Pancreas (tissue), 10 donors: Measurements from ENCODE around the gene CCDC50. TPM values are rescaled to one million over a fixed set of nuclear protein-coding genes. Genes with fewer than 3 reads are reported as not detected.

Experiments
- ATAC-seq, 4 donors: fragments of 200-7000 bp; cut with Tn5 transposase; one replicate each; pipeline versions ENCODE4 v1.8.0 to v1.9.1; 2020; ENCODE audit warnings: mild to moderate bottlenecking in 4 of 4, moderate library complexity in 4 of 4
- DNase-seq, 6 donors: peaks; one replicate each; pipeline ENCODE4 v3.0.0-alpha.2; 2020
- FAIRE-seq: peaks from 2 replicates; lab custom pipeline; 2012; peaks lifted over from hg19 to GRCh38; lab: Jason Lieb, UNC
- H3K27ac ChIP-seq, 4 donors: fragments of 200-600 bp; sonication (generic); 1 replicate in 3 of 4; 2 replicates in 1 of 4; pipeline versions ENCODE4 v1.5.0 to v1.8.0; 2020
- H3K27me3 ChIP-seq, 4 donors: fragments of 200-600 bp; one replicate each; pipeline ENCODE4 v1.8.0; 2021
- H3K36me3 ChIP-seq, 3 donors: fragments of 200-600 bp; sonication (generic) in 1 of 3; one replicate each; pipeline versions ENCODE4 v1.5.0 to v1.8.0; 2020 to 2021
- H3K4me1 ChIP-seq, 3 donors: fragments of 200-600 bp; one replicate each; pipeline ENCODE4 v1.8.0; 2021
- H3K4me3 ChIP-seq, 4 donors: fragments of 200-600 bp; sonication (generic) in 2 of 4; one replicate each; pipeline versions ENCODE4 v1.5.0 to v1.8.0; 2020 to 2021
- H3K9me3 ChIP-seq, 4 donors: fragments of 200-600 bp; one replicate each; pipeline ENCODE4 v1.8.0; 2021
- WGBS, 2 donors: extraction: QIAGEN DNeasy Blood & Tissue Kit; methylation state at CpG; one replicate each; pipeline ENCODE4 v1.1.7; 2013; 5-methylcytosine and 5-hydroxymethylcytosine counted together
- intact Hi-C, 3 donors: fragments of 100-400 bp; cut with DNase I; formaldehyde crosslinking; loops; one replicate each; pipeline versions ENCODE4 v1.11.1 to v1.14.2; 2022
- polyA plus RNA-seq, 2 donors: library from polyadenylated mRNA; stranded (reverse); fragments of 200-250 nt; gene quantifications; one replicate each; pipeline ENCODE4 v1.2.3, GENCODE V29; 2013
- total RNA-seq, 6 donors: library from RNA; stranded (reverse); fragmentation: NEBNext Ultra II Directional in 4 of 6; extraction: Animal tissue kit (Norgen Biotek cat#: 25700) in 4 of 6; gene quantifications; one replicate each; pipeline versions ENCODE4 v1.2.1 to v1.2.4, GENCODE V29; 2021 to 2023
- TF ChIP-seq, protein P1 (sequence below), 4 donors: fragments of 200-600 bp; sonication (generic) in 3 of 4; IDR thresholded peaks; one replicate each; pipeline versions ENCODE4 v1.5.0 to v1.8.0; 2021; ENCODE audit warnings: antibody characterized with exemption in 4 of 4
- donor health status: healthy with polysubstance abuse.
- donor health status: DM: no; HTN: no; CAD: no; lungs with moderate emphysema.
- donor health status: DM: no; HTN: no; CAD: no.
- donor health status: control.
- donor health status: control.
- donor health status: Bipolar disorder and iron deficiency.
- donor health status: DM: yes; HTN: yes; CAD: no.
- donor health status: DM: no; HTN: no; CAD: no.
- donor health status: DM: no; HTN: no; CAD: no.
- donor health status: DM: yes; HTN: yes; CAD: no.

CCDC50 gene
- total and polyA plus RNA-seq, 8 donors = 24.5 to 44.4 (median 30.4) TPM

DNA sequence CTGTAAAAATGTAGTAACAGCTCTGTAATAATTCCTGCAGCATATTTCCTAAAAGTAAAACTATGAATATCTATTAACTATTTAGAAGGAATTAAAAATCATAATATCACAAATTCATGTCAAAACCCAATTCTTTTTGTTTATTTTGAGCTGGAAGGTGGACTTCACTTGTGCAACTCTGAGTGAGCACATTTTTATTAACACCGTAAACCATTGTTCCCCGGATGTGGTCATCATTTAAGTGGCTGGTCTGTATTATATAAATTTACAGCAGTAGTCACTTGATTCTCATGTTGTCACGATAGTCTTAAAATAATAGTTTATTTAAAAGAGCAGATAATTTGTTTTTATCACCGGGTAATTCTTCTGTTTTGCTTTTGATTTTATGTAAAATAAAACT is 44.1 kb downstream of the CCDC50 start:
- ATAC-seq (no peak), DNase-seq (no peak), FAIRE-seq (no peak)
- no peak overlapping the region for H3K4me3 ChIP-seq
- intact Hi-C loops = no loop called here
- WGBS, 2 donors = 83 to 95% methylated on average over 4 of the region's 4 CpGs
- no peaks in the 10 kb centered on the region for H3K9me3 ChIP-seq
- H3K27ac ChIP-seq = no peak overlapping the region
- TF ChIP-seq, protein P1, sequence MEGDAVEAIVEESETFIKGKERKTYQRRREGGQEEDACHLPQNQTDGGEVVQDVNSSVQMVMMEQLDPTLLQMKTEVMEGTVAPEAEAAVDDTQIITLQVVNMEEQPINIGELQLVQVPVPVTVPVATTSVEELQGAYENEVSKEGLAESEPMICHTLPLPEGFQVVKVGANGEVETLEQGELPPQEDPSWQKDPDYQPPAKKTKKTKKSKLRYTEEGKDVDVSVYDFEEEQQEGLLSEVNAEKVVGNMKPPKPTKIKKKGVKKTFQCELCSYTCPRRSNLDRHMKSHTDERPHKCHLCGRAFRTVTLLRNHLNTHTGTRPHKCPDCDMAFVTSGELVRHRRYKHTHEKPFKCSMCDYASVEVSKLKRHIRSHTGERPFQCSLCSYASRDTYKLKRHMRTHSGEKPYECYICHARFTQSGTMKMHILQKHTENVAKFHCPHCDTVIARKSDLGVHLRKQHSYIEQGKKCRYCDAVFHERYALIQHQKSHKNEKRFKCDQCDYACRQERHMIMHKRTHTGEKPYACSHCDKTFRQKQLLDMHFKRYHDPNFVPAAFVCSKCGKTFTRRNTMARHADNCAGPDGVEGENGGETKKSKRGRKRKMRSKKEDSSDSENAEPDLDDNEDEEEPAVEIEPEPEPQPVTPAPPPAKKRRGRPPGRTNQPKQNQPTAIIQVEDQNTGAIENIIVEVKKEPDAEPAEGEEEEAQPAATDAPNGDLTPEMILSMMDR (IDR thresholded peaks at IDR 0.05) = no peak
- peaks cover 0 to 4% (median 0%) of the 10 kb centered on the region in 3 donors for H3K4me1 ChIP-seq
- H3K27me3 ChIP-seq = no peaks in the 10 kb centered on the region
- H3K36me3 ChIP-seq = peaks cover 0 to 8% (median 6%) of the 10 kb centered on the region in 3 donors

DNA sequence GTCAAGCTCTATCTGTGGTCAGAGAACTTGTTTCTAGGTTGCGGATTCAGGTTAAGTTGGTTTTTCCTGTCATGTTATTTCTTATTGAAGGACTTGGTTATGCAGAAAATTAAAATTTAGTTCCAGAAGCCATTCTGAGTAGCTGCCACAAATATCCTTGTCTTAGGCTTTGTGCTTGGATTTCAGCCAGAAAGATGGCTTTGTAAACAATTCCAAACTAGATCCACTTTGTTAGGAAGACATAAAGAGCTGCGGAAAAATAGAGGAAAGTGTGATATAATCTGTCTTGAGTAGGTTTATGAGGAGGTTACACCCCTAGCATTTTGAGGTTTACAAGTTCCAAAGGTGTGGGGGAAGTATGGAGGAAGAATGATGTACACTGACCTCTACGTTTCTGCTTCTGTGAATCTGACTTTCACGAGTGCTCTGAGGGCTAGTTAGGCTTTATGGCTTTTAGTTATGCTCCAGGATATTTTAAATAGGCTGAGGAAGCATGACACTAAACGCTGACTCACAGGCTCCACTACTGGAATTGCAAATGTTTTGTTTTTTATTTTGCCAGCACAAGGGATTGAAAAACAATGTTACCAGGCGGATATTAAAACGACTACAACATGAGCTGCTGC is 47.4 kb downstream of the CCDC50 start:
- TF ChIP-seq, protein P1 (IDR thresholded peaks at IDR 0.05) = no peak
- no peaks in the 10 kb centered on the region for H3K27me3 ChIP-seq
- H3K27ac ChIP-seq = no peak overlapping the region
- H3K4me3 ChIP-seq = no peak overlapping the region
- no peaks in the 10 kb centered on the region for H3K9me3 ChIP-seq
- H3K36me3 ChIP-seq = peaks cover 0 to 5% (median 5%) of the 10 kb centered on the region in 3 donors
- FAIRE-seq (no peak), DNase-seq (no peak), ATAC-seq (peak in 2 of 4 donors; percentile 42 to 53)
- 80 to 81% methylated on average over 7 of the region's 7 CpGs for WGBS, 2 donors
- intact Hi-C loops = no loop called here
- H3K4me1 ChIP-seq = peaks cover 0 to 4% (median 0%) of the 10 kb centered on the region in 3 donors

DNA sequence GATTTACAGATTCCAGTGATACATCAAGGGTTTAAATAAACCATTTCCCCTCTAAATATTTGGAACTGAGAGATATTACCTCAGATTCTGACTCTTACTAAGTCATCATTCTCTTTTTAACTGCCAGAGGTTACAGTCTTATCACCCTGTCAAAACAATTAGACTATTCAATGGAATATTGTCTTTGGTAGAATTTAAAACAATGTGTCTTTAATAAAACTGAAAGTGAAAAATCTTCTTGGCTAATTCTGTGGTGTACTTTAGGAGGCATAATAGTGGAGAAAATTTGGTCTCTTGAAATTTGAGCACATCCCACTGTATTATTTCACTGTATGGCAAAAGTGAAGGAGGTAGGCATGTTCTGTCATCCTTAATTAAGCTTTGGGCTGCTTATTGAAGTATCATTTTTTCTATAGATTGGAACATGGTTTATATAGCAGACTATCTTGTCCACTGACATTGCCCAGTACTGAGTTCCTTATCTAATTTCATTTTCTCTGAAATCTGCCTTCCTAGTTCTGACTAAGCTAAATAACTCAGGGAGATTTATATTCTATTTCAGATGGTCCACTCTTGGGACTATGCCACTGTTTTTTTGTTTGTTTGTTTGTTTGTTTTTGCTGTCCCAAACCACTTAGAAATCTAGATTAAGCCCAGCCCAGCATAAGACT is 49.1 kb downstream of the CCDC50 start:
- Histone ChIP-seq H3K27ac (no peak overlapping the region), H3K36me3 (peaks cover 0 to 20% (median 8%) of the 10 kb centered on the region in 3 donors), H3K4me1 (peaks cover 0 to 4% (median 0%) of the 10 kb centered on the region in 3 donors), H3K27me3 (no peaks in the 10 kb centered on the region), H3K4me3 (no peak overlapping the region), H3K9me3 (no peaks in the 10 kb centered on the region)
- DNase-seq (no peak), FAIRE-seq (no peak), ATAC-seq (no peak)
- intact Hi-C loops = no loop called here
- TF ChIP-seq, protein P1 (IDR thresholded peaks at IDR 0.05) = no peak

DNA sequence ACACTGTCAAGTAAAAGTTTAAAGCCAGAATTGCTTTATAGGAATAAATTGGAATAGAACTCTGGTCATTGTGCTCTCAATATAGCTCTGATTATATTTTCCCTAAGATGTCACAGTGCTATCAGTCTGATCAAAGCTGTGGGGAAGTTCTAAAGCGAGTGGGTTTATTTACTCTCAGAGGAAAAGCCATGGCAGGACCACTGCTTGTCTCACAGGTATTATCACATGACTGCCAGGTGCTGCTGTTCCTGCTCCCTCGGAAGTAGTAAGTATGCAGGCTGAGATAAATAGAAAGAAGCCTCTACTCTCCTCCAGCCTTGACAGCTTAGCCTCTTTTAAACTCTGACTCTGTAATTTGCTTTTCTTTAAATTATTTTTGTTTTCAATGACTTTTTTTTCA is 50.3 kb downstream of the CCDC50 start:
- no peak for DNase-seq
- ATAC-seq = no peak
- Histone ChIP-seq H3K36me3 (peaks cover 0 to 27% (median 8%) of the 10 kb centered on the region in 3 donors), H3K4me1 (peaks cover 0 to 4% (median 0%) of the 10 kb centered on the region in 3 donors), H3K4me3 (no peak overlapping the region), H3K9me3 (no peaks in the 10 kb centered on the region), H3K27me3 (no peaks in the 10 kb centered on the region), H3K27ac (no peak overlapping the region)
- WGBS, 2 donors = 29 to 44% methylated on average over 2 of the region's 2 CpGs
- no peak for FAIRE-seq
- intact Hi-C loops = no loop called here
- TF ChIP-seq, protein P1 (IDR thresholded peaks at IDR 0.05) = no peak

DNA sequence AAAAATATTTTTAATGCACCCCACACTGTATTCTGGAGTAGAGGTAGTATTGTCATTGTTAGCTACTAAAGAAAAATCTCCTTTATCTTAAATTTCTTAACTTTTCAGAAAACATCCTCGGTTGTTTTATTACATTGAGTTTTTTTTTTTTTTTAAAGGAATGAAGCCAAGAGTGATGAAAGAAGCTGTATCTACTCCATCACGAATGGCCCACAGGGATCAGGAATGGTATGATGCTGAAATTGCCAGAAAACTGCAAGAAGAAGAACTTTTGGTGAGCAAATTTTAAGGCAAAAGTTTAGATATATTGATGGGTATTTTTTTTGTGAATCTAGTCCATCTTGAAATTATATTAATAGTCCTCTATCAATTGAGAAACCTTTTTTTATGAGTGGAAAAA is 50.8 kb downstream of the CCDC50 start:
- ATAC-seq (no peak), DNase-seq (no peak), FAIRE-seq (no peak)
- Histone ChIP-seq H3K4me3 (no peak overlapping the region), H3K27ac (no peak overlapping the region), H3K9me3 (no peaks in the 10 kb centered on the region), H3K4me1 (peaks cover 0 to 4% (median 0%) of the 10 kb centered on the region in 3 donors), H3K27me3 (no peaks in the 10 kb centered on the region), H3K36me3 (peaks cover 0 to 27% (median 8%) of the 10 kb centered on the region in 3 donors)
- intact Hi-C loops = no loop called here
- WGBS, 2 donors = 64 to 84% methylated on average over 2 of the region's 2 CpGs
- TF ChIP-seq, protein P1 (IDR thresholded peaks at IDR 0.05) = no peak
